CD8-positive, alpha-beta memory T cell (primary cell): Measurements from ENCODE around the gene LRRC73. TPM values are rescaled to one million over a fixed set of nuclear protein-coding genes. Genes with fewer than 3 reads are reported as not detected.

ENCODE experiments used
- CTCF ChIA-PET: fragments of 350-600 bp; sonication (Branson Sonifier 250); formaldehyde crosslinking; loops from one replicate; lab custom pipeline; 2021; ENCODE audit warnings: antibody characterized with exemption; lab: Charles Lee
- POLR2A ChIA-PET: fragments of 350-600 bp; sonication (Branson Sonifier 250); formaldehyde crosslinking; loops from one replicate; lab custom pipeline; 2021; ENCODE audit warnings: antibody characterized with exemption; lab: Charles Lee
- DNase-seq, 5 donors: peaks; one replicate each; pipeline versions ENCODE4 v3.0.0 to v3.0.0-alpha.2; 2020 to 2022; ENCODE audit warnings: mixed read lengths in 1 of 5
- H3K27ac ChIP-seq: one replicate; pipeline ENCODE4 v1.7.0; 2013; ENCODE audit warnings: low read depth, mild to moderate bottlenecking, low read length, moderate library complexity
- H3K27me3 ChIP-seq: 2 replicates; pipeline ENCODE4 v1.7.0; 2013; ENCODE audit warnings: low read length, mild to moderate bottlenecking; ENCODE audit not compliant: insufficient read depth, poor library complexity, severe bottlenecking
- H3K36me3 ChIP-seq: 2 replicates; pipeline ENCODE4 v1.7.0; 2013; ENCODE audit warnings: mild to moderate bottlenecking, low read length, moderate library complexity; ENCODE audit not compliant: insufficient read depth
- H3K4me1 ChIP-seq: 2 replicates; pipeline ENCODE4 v1.7.0; 2013; ENCODE audit warnings: mild to moderate bottlenecking, low read length, moderate library complexity; ENCODE audit not compliant: insufficient read depth
- H3K4me3 ChIP-seq: 2 replicates; pipeline ENCODE4 v1.7.0; 2013; ENCODE audit warnings: mild to moderate bottlenecking, low read length
- H3K9me3 ChIP-seq: 2 replicates; pipeline ENCODE4 v1.7.0; 2013; ENCODE audit warnings: mild to moderate bottlenecking, low read length
- H3K27ac Mint-ChIP-seq, 8 donors: one replicate each; pipeline ENCODE4 v1.8.0; 2020 to 2021; ENCODE audit warnings: mixed read lengths in 8 of 8, mild to moderate bottlenecking in 6 of 8, inconsistent platforms in 3 of 8, moderate library complexity in 3 of 8
- H3K27me3 Mint-ChIP-seq, 2 donors: one replicate each; pipeline ENCODE4 v1.8.0; 2020 to 2021; ENCODE audit warnings: mixed read lengths in 2 of 2, mild to moderate bottlenecking in 1 of 2, moderate library complexity in 1 of 2
- H3K36me3 Mint-ChIP-seq, 3 donors: one replicate each; pipeline ENCODE4 v1.8.0; 2020 to 2021; ENCODE audit warnings: mixed read lengths in 3 of 3, inconsistent platforms in 1 of 3, mild to moderate bottlenecking in 1 of 3
- H3K4me1 Mint-ChIP-seq, 3 donors: one replicate each; pipeline ENCODE4 v1.8.0; 2020 to 2021; ENCODE audit warnings: mixed read lengths in 3 of 3, inconsistent platforms in 1 of 3, mild to moderate bottlenecking in 1 of 3
- H3K4me3 Mint-ChIP-seq, 7 donors: one replicate each; pipeline ENCODE4 v1.8.0; 2020 to 2021; ENCODE audit warnings: mixed read lengths in 7 of 7, mild to moderate bottlenecking in 6 of 7, moderate library complexity in 4 of 7, inconsistent platforms in 2 of 7
- H3K9me3 Mint-ChIP-seq, 5 donors: one replicate each; pipeline ENCODE4 v1.8.0; 2020 to 2022; ENCODE audit warnings: mixed read lengths in 5 of 5, mild to moderate bottlenecking in 3 of 5, moderate library complexity in 2 of 5, inconsistent platforms in 1 of 5
- polyA plus RNA-seq: library from polyadenylated mRNA; unstranded; fragments of 300-500 nt; fragmentation: Illumina TruSeq; gene quantifications from one replicate; pipeline ENCODE4 v1.2.3, GENCODE V29; 2021
- total RNA-seq, 2 experiments: library from RNA; stranded (reverse); gene quantifications; one replicate each; pipeline ENCODE4 v1.2.3, GENCODE V29; 2021

The LRRC73 gene
- total and polyA plus RNA-seq, 3 experiments from 2014 or later, result 0.11 to 0.13 TPM; not detected in 1

GRCh38 chr6:43517505-43518357, 7.6 kb upstream of the LRRC73 start:
- POLR2A ChIA-PET, result interaction anchor here (0.6 to 1.7 kb wide), 7 partner anchors 8 to 354 kb away, joined by 3 to 8 read pairs (median 3); partner anchors contain the start of genes ABCC10 and TJAP1
- peak in 1 of 5 donors; percentile 21 for DNase-seq
- Mint-ChIP-seq H3K27ac (no peak overlapping the region), H3K4me1 (peaks cover 11 to 37% (median 26%) of the 10 kb centered on the region in 3 donors), H3K4me3 (no peak overlapping the region), H3K36me3 (peaks cover 8 to 30% (median 9%) of the 10 kb centered on the region in 3 donors), H3K27me3 (peaks cover 0 to 2% of the 10 kb centered on the region in 2 donors), H3K9me3 (no peaks in the 10 kb centered on the region)
- peak overlapping the region; percentile 91 for H3K27ac ChIP-seq
- no peaks in the 10 kb centered on the region for H3K9me3 ChIP-seq
- H3K4me1 ChIP-seq, result peaks cover 41% of the 10 kb centered on the region
- no peaks in the 10 kb centered on the region for H3K27me3 ChIP-seq
- CTCF ChIA-PET, result interaction anchor here (2.7 kb wide), 1 partner anchor 11 kb away, joined by 24 read pairs; no protein-coding TSS in a partner anchor
- peak overlapping the region; percentile 99 for H3K4me3 ChIP-seq
- H3K36me3 ChIP-seq, result peaks cover 49% of the 10 kb centered on the region

DNA sequence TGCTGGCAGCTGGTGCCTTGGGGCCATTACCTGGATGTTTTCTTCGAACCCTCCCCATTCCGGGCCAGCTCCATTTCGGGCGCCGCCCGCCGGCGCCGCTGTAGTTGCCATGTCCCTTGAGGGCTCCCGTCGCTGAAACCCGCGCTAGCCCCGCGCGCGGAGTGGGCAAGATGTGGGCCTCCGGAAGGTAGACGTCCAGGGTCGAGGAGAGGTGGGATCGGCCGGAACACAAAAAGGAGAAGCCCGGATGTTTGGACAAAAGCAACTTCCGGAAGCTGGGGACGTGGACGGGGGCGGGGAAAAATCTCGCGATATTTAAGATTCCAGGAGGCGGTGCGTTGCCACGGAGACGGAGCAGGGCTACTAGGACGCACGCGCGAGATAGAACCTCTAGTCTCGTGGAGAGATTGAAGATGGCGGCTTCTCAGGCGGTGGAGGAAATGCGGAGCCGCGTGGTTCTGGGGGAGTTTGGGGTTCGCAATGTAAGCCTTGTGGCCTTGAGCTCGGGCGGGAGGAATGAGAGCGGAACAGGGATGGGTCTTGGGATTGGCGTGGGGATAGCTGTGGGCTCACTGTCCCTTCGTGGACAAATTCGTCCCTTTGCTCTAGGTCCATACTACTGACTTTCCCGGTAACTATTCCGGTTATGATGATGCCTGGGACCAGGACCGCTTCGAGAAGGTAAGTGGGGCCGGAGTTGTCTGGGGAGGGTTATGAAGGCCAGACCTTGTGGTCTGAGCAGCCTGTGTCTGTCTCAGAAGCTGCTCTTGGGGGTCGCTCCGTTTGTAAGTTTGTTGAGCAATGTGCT, 6.8 kb upstream of the LRRC73 start, which contains the start of the genes POLR1C and YIPF3:
POLR1C (plus strand) TSS at position 393 of the 808 bp plus-strand sequence; CDS start at position 414, 21 bp downstream.
YIPF3 (minus strand) TSS at position 230 of the 808 bp plus-strand sequence; CDS start at position 111, 119 bp downstream.
- peaks cover 8 to 30% (median 9%) of the 10 kb centered on the region in 3 donors for H3K36me3 Mint-ChIP-seq

DNA sequence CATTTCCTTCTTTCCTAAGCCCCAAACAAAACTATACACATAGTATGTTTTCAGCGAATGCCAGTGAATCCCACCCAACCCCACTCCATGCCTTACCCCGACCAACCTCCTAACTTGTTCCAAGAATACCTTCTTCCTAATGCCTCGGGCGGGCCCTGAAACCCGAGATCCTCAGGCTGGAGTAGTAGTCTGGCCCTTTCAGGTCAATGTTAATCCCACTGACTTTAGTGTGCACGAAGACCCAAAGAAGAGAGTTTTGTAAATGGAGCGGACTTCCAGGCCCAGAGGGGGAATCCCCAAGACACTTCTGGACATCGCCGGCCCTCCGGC, 6.2 kb upstream of the LRRC73 start:
- no peaks in the 10 kb centered on the region for H3K9me3 ChIP-seq
- DNase-seq, result no peak
- H3K27ac ChIP-seq, result peak overlapping the region; percentile 91
- H3K27ac Mint-ChIP-seq, result no peak overlapping the region
- peaks cover 15 to 41% (median 28%) of the 10 kb centered on the region in 3 donors for H3K4me1 Mint-ChIP-seq
- peaks cover 0 to 2% of the 10 kb centered on the region in 2 donors for H3K27me3 Mint-ChIP-seq
- no peaks in the 10 kb centered on the region for H3K9me3 Mint-ChIP-seq
- H3K36me3 ChIP-seq, result peaks cover 47% of the 10 kb centered on the region
- H3K36me3 Mint-ChIP-seq, result peaks cover 11 to 32% (median 12%) of the 10 kb centered on the region in 3 donors
- peak overlapping the region; percentile 99 for H3K4me3 ChIP-seq
- no peaks in the 10 kb centered on the region for H3K27me3 ChIP-seq
- peaks cover 41% of the 10 kb centered on the region for H3K4me1 ChIP-seq
- POLR2A ChIA-PET, result interaction anchor here (0.9 to 1.7 kb wide), 3 partner anchors 9 to 89 kb away, joined by 3 to 6 read pairs (median 5); partner anchors contain the start of genes ABCC10 and TJAP1
- no peak overlapping the region for H3K4me3 Mint-ChIP-seq
- CTCF ChIA-PET, result interaction anchor here (1.0 to 2.7 kb wide), 4 partner anchors 10 to 252 kb away, joined by 3 to 24 read pairs (median 3); partner anchors contain the start of genes ABCC10 and TJAP1

More for the DNA sequence above, 6.8 kb upstream of the LRRC73 start, which contains the start of the genes POLR1C and YIPF3:
- Histone ChIP-seq H3K27me3 (no peaks in the 10 kb centered on the region), H3K36me3 (peaks cover 43% of the 10 kb centered on the region), H3K27ac (peak within 1 kb of the TSS; percentile 91), H3K4me3 (peak within 1 kb of the TSS; percentile 99), H3K4me1 (peaks cover 41% of the 10 kb centered on the region), H3K9me3 (no peaks in the 10 kb centered on the region)
- H3K4me1 Mint-ChIP-seq, result peaks cover 11 to 37% (median 26%) of the 10 kb centered on the region in 3 donors
- H3K9me3 Mint-ChIP-seq, result no peaks in the 10 kb centered on the region
- H3K4me3 Mint-ChIP-seq, result no peak within 1 kb of the TSS
- POLR2A ChIA-PET, result interaction anchor here (0.6 to 1.7 kb wide), 7 partner anchors 9 to 353 kb away, joined by 3 to 8 read pairs (median 3); partner anchors contain the start of genes ABCC10 and TJAP1
- CTCF ChIA-PET, result interaction anchor here (1.0 to 2.7 kb wide), 4 partner anchors 11 to 253 kb away, joined by 3 to 24 read pairs (median 3); partner anchors contain the start of genes ABCC10 and TJAP1
- H3K27me3 Mint-ChIP-seq, result peaks cover 0 to 2% of the 10 kb centered on the region in 2 donors
- H3K27ac Mint-ChIP-seq, result no peak within 1 kb of the TSS
- DNase-seq, result peak; percentile 94 to 98 (median 95)

- peak overlapping the region; percentile 91 for H3K27ac ChIP-seq
- peaks cover 8 to 37% (median 11%) of the 10 kb centered on the region in 3 donors for H3K36me3 Mint-ChIP-seq
- POLR2A ChIA-PET, result interaction anchor here (0.9 to 1.7 kb wide), 2 partner anchors 8 to 89 kb away, joined by 3 to 5 read pairs; partner anchors contain the start of gene ABCC10
- CTCF ChIA-PET, result interaction anchor here (1.0 to 2.7 kb wide), 3 partner anchors 9 to 89 kb away, joined by 3 to 24 read pairs (median 3); partner anchors contain the start of genes ABCC10 and TJAP1
- no peaks in the 10 kb centered on the region for H3K9me3 Mint-ChIP-seq
- peaks cover 42% of the 10 kb centered on the region for H3K36me3 ChIP-seq
- H3K27ac Mint-ChIP-seq, result no peak overlapping the region
- no peak overlapping the region for H3K4me3 Mint-ChIP-seq
- H3K9me3 ChIP-seq, result no peaks in the 10 kb centered on the region
- H3K27me3 Mint-ChIP-seq, result peaks cover 0 to 2% of the 10 kb centered on the region in 2 donors
- no peak for DNase-seq
- peaks cover 17 to 44% (median 28%) of the 10 kb centered on the region in 3 donors for H3K4me1 Mint-ChIP-seq
- peaks cover 41% of the 10 kb centered on the region for H3K4me1 ChIP-seq
- H3K4me3 ChIP-seq, result peak overlapping the region; percentile 99
- no peaks in the 10 kb centered on the region for H3K27me3 ChIP-seq
Measured at GRCh38 chr6:43515808-43516207, 5.7 kb upstream of the LRRC73 start.

GRCh38 chr6:43511824-43512415, 1.8 kb upstream of the LRRC73 start:
- H3K36me3 ChIP-seq, result peaks cover 25% of the 10 kb centered on the region
- CTCF ChIA-PET, result interaction anchor here (1.3 kb wide), 1 partner anchor 83 kb away, joined by 3 read pairs; no protein-coding TSS in a partner anchor

DNA sequence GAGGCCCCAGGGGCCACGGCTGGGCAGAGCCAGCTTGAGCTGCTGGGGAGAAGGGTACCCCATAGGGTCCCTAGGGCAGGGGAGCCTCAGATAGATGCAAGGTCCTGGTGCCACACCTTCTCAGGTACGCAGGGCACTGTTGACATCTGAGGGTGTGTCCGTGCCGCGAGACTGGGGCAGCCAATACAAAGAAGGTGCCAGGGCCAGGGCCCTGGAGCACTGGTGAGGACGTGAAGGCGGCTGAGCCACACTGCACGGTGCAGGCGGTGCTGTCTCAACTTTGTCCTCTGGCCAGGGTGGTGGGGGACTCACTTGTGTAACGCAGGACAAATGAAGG, 649 bp upstream of the LRRC73 start:
- no peaks in the 10 kb centered on the region for H3K9me3 ChIP-seq
- peaks cover 7 to 14% of the 10 kb centered on the region in 2 donors for H3K27me3 Mint-ChIP-seq
- peaks cover 30% of the 10 kb centered on the region for H3K4me1 ChIP-seq
- H3K4me1 Mint-ChIP-seq, result peaks cover 36 to 62% (median 37%) of the 10 kb centered on the region in 3 donors
- no peak overlapping the region for H3K4me3 ChIP-seq
- CTCF ChIA-PET, result interaction anchor here (0.6 to 1.3 kb wide), 3 partner anchors 12 to 92 kb away, joined by 3 read pairs; no protein-coding TSS in a partner anchor
- H3K27me3 ChIP-seq, result peaks cover 10% of the 10 kb centered on the region
- DNase-seq, result peak in 1 of 5 donors; percentile 53
- H3K9me3 Mint-ChIP-seq, result no peaks in the 10 kb centered on the region
- peak overlapping the region in 3 of 8 donors; percentile 10 to 65 (median 46) for H3K27ac Mint-ChIP-seq
- peaks cover 7 to 44% (median 13%) of the 10 kb centered on the region in 3 donors for H3K36me3 Mint-ChIP-seq
- peak overlapping the region in 6 of 7 donors; percentile 67 to 82 (median 74) for H3K4me3 Mint-ChIP-seq
- peaks cover 24% of the 10 kb centered on the region for H3K36me3 ChIP-seq
- POLR2A ChIA-PET, result interaction anchor here (0.6 to 1.0 kb wide), 2 partner anchors 83 to 496 kb away, joined by 3 to 4 read pairs; partner anchors contain the start of genes ABCC10, KLHDC3 and MEA1
- H3K27ac ChIP-seq, result peak overlapping the region; percentile 4

More at GRCh38 chr6:43511824-43512415, 1.8 kb upstream of the LRRC73 start:
- Histone ChIP-seq H3K9me3 (no peaks in the 10 kb centered on the region), H3K4me3 (no peak overlapping the region), H3K27ac (no peak overlapping the region), H3K4me1 (peaks cover 30% of the 10 kb centered on the region), H3K27me3 (peaks cover 10% of the 10 kb centered on the region)
- peaks cover 7 to 14% of the 10 kb centered on the region in 2 donors for H3K27me3 Mint-ChIP-seq
- DNase-seq, result no peak
- H3K9me3 Mint-ChIP-seq, result no peaks in the 10 kb centered on the region
- H3K36me3 Mint-ChIP-seq, result peaks cover 7 to 40% (median 13%) of the 10 kb centered on the region in 3 donors
- H3K27ac Mint-ChIP-seq, result peak overlapping the region in 5 of 8 donors; percentile 55 to 84 (median 57)
- POLR2A ChIA-PET, result no interaction called here
- peaks cover 28 to 58% (median 34%) of the 10 kb centered on the region in 3 donors for H3K4me1 Mint-ChIP-seq
- H3K4me3 Mint-ChIP-seq, result peak overlapping the region in 2 of 7 donors; percentile 72 to 82
